NCI-H82 treated with DMSO at 0.1 percent for 48 hours (cell line): Measurements from ENCODE around the gene PRR35.
A peak's percentile ranks its signal among the peaks of the same experiment; 100 is the strongest.
"Not testable (repeated sequence)": the region's sequence is repeated elsewhere in the genome, so short reads cannot be mapped to it uniquely, and the experiment has no call there.

Experiments used
- DNase-seq: peaks from one replicate; lab custom pipeline; 2025; ENCODE audit not compliant: unreplicated experiment; lab: John Stamatoyannopoulos, UW

The PRR35 gene

DNA sequence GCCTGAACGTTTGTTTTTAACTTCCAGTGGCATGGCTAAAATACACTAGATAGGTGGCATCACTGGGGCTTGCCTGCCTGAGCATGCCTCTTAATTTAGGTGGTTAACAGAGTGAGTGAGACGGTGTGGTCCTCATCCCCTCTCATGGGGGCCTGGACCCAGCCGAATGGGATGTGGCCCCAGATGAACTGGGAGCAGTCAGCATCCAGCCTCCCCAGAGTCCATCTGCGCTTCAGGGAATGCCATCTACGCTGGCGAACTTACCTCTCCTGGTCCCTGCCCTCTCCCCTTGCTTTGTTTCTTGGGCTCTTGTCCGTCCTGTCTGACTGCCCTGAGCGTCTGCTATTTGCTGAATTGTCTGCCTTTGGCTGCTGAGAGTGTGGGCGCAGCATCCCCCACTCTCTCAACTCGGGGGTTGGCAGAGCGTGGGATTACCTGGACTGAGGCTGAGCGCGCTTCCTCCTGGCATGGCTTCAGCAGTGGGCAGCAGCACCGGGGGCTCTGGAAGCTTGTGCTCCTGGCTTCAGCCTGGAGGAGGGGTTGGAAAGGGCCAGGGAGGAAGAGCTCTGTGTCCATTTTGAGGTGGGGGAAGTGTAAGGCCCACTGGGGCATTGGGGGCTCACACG is 31.8 kb downstream of the PRR35 start:
- no peak for DNase-seq

GRCh38 chr16:592518-593306 is 32.5 kb downstream of the PRR35 start:
- DNase-seq, result no peak

DNA sequence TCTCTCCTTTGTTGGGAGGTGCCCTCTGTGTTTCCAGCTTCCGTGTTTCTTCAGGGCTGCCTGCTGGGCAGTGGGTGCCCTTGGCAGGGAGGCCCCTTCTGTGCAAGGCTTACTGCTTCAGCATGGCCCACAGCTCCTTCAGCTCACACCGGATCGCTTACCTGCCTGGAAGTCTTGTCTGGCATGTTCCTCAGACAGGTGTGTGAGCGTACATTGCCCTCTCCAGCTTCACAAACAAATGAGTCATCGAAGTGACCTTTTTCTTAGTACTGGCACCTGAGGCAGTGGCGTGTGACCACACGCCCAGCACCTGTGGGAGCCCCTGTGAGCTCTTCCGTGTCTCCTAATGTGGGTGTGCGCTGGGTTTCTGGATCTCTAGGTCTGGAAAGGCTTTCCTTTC is 33.2 kb downstream of the PRR35 start:
- no peak for DNase-seq

GRCh38 chr16:593807-594206 is 33.6 kb downstream of the PRR35 start:
- no peak for DNase-seq

DNA sequence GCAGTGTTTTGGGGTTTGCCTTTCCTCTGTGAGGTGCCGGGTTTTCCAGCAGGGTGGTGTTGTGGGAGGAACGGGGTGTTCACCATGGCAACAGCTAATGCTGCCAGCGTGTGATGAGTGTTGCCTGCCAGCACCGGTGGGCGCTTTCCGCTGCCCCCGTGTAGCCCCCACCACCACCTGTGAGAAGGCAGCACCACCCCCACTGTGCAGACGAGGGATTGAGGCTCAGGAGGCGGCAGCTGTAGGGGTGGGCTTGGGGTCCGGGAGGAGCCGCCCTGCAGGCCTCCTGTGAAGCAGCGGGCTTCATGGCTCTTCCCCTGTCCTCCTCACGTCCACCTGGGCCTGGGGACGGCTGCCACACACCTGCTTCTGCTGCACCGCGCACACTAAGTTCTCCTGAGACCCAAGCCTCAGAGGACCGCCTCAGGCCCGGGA is 34.9 kb downstream of the PRR35 start:
- no peak for DNase-seq

DNA sequence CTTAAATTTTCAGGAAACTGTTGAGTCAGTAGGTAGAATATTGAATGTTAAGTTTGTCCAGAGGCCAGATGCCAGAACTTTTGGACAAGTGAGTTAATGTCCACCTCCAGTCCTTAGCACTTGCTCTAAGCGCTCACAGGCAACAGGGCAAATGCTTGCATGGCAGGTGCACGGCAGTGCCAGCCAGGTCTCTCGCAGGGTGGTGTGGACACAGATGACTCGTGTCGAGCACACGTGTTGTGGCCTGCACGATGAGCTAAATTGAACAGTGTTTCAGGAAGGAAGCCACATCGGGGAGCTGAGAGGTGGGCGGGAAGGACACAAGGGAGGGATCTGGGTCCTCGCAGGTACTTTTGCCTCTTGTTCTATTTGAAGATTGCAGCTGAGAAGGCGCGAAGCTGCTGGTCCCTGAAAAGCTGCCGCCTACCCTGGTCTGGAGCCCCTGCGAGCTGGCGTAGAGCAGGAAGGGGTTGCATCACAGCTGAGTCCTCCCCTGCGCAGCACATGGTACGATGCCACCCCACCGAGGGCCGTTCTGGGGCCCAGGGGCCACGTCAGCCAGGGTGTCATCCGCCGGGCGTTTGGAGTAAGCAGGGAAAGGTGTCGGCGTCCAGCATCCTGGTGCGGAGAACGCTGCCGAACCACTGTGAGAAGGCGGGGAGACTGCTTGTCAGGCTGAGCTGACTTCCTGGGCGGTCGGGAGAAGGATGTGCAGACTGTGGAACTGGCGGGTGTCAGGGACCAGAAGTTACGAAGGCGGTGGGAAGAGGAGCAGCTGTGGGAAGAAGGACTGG is 35.9 kb downstream of the PRR35 start:
- DNase-seq, result no peak

DNA sequence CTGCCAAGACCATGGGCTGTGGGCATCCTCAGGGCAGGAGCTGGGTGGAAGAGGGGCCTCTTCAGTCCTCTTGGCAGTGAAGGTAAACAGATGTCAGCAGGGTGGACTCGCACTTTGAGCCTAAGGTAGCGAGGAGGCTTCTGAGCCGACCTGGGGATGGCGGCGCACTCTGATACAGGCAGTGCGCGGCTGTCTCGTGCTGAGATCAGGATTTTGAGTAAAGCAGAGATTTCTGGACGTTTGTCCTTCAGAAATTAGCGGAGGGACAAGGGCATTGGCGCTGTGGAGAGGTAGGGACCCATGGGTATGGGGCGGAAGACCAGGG is 36.5 kb downstream of the PRR35 start:
- DNase-seq, result no peak

- not testable (repeated sequence) for DNase-seq
Measured at GRCh38 chr16:597655-598054, 37.5 kb downstream of the PRR35 start.

GRCh38 chr16:598823-599739 is 38.9 kb downstream of the PRR35 start:
- DNase-seq, result no peak

DNA sequence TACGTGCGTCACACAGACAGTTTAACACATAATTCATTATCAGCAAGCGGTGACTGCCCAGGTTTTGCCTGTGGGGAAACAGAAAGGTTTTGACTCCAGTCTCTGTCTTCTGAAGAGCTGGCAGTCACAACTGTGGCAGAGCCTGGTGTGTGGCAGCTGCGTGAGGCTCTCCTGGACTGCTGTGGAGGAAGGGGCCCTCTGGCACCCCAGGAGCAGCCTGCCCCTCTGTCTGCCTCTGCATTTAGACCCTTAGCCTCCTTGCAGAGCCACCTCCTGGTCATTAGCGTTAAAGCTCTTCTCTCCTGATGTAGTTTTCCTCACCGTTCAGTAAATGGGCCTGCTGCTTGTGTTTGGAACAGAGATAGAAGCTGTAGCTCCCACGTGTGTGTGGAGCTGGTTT is 40.6 kb downstream of the PRR35 start:
- peak; percentile 20 for DNase-seq

DNA sequence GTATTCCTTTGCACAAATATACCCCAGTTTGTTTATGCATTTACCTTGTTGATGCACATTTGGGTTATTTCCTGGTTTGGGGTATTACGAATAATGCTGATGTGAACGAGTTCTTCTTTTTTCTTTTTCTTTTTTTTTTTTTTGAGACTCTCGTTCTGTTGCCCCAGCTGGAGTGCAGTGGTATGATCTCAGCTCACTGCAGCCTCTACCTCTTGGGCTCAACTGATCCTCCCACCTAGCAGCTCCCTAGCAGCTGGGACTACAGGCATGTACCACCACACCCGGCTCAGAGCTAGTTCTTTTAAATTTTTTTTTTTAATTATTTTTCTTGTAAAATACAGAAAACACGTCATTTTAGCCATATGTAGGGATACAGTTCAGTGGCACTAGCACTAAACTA is 43.7 kb downstream of the PRR35 start:
- DNase-seq, result no peak

DNA sequence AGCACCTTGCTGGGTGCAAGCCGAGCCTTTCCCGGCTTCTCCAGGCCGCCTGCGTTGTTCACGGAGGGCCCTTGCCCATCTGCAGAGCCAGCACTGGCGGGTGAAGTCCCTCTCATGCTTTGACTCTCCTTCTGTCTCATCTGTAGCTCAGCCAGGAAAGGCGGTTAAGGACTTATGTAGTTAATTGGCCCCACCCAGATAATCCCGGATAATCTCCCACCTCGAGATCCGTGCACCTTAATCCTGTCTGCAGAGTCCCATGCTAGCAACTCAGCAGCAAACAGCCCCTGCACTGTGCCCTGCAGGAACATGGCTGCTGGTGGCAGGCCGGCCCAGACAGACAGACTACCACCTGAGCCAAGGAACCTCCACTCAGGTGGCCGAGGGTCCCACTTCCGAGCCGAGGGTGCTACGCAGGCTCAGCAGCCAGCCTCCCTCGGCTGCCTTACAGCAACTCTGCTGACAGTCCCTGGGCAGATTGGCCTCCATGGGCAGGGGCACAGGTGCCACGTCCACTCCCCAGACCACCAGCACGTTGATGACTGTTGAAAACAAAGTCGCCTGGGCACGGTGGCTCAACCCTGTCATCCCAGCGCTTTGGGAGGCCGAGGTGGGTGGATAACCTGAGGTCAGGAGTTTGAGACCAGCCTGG is 46.6 kb downstream of the PRR35 start:
- DNase-seq, result peak; percentile 93

GRCh38 chr16:608019-608418 is 47.8 kb downstream of the PRR35 start:
- DNase-seq, result no peak

DNA sequence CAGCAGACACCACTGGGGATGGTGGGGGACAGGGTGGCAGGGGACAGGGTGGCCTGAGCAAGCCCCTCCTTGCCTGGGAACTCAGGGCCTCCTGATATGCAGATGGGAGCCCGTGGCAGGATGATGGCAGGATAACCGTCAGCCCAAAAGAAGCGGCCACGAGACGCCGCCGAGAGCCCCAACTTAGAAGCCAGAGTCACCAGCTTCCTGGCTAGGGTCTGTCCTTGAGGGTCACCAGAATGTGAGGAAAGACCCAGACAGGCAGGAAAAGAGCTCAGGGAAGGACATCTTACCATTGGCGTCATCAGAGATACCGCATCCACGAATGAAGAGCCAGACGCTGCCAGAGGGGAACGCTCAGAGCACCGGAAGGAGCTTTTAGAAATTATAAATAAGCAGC is 49.1 kb downstream of the PRR35 start:
- no peak for DNase-seq

DNA sequence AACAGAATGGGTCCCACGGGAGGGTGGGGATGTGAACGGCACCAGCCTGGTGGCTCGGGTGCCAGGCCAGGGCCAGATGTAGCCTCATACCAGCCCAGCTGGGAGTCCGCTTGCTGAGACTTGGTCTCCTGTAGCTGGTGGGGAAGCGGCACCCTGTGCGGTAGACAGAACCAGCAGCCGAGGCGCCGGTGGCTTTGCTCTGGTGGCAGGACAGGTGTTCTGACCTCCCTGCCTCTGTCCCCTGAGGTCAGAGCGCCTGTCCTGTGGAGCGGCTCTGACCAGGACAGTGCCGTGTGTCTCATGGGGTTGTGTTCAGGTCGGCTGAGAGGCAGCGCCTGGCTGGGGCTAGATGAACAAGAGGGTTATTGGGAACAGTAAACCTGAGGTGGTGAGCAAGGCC is 49.8 kb downstream of the PRR35 start:
- no peak for DNase-seq

GRCh38 chr16:610513-611381 is 50.6 kb downstream of the PRR35 start:
- DNase-seq, result no peak

GRCh38 chr16:615122-615521 is 54.9 kb downstream of the PRR35 start:
- no peak for DNase-seq
